Stimulated activated naive CD8-positive, alpha-beta T cell treated with anti-CD3 and anti-CD28 coated beads, Interleukin-15, amount 100 ng/mL, for 72 hours (primary cell): ENCODE results near the gene PM20D1.
"Not testable (repeated sequence)": the region's sequence is repeated elsewhere in the genome, so short reads cannot be mapped to it uniquely, and the experiment has no call there.

Source experiments
- ATAC-seq: fragments of 150-1000 bp; cut with Tn5 transposase; 2 replicates; pipeline ENCODE4 v1.10.0; 2021; ENCODE audit warnings: mild to moderate bottlenecking, moderate library complexity
- DNase-seq, 2 donors: peaks; one replicate each; pipeline ENCODE4 v3.0.0; 2021 to 2022
- H3K27ac Mint-ChIP-seq, 2 donors: one replicate each; pipeline ENCODE4 v1.8.0; 2022; ENCODE audit warnings: mild to moderate bottlenecking in 2 of 2, mixed read lengths in 2 of 2, moderate library complexity in 2 of 2
- H3K27me3 Mint-ChIP-seq: one replicate; pipeline ENCODE4 v1.8.0; 2022; ENCODE audit warnings: mixed read lengths
- H3K4me1 Mint-ChIP-seq: one replicate; pipeline ENCODE4 v1.8.0; 2022; ENCODE audit warnings: mild to moderate bottlenecking, mixed read lengths
- H3K4me3 Mint-ChIP-seq, 2 donors: one replicate each; pipeline ENCODE4 v1.8.0; 2022; ENCODE audit warnings: mild to moderate bottlenecking in 2 of 2, mixed read lengths in 2 of 2, moderate library complexity in 1 of 2
- H3K9me3 Mint-ChIP-seq, 2 donors: one replicate each; pipeline ENCODE4 v1.8.0; 2022; ENCODE audit warnings: mixed read lengths in 2 of 2

PM20D1 gene

GRCh38 chr1:205849619-205850355 lies at the start of gene PM20D1:
Gene PM20D1, minus strand, starts transcription at chr1:205850132. Its CDS starts 60 bp downstream, at chr1:205850072.
- Mint-ChIP-seq H3K4me3 (peak within 1 kb of the TSS; percentile 93), H3K4me1 (peaks cover 29% of the 10 kb centered on the region), H3K27ac (peak within 1 kb of the TSS; percentile 54 to 94), H3K27me3 (no peaks in the 10 kb centered on the region), H3K9me3 (no peaks in the 10 kb centered on the region)
- DNase-seq (peak; percentile 72 to 90), ATAC-seq (peak; percentile 99)

GRCh38 chr1:205896351-205896750 lies 46.4 kb upstream of the PM20D1 start:
- no peaks in the 10 kb centered on the region for H3K4me1 Mint-ChIP-seq
- DNase-seq: no peak
- H3K4me3 Mint-ChIP-seq: no peak overlapping the region
- no peak for ATAC-seq
- peaks cover 13% of the 10 kb centered on the region for H3K27me3 Mint-ChIP-seq
- H3K9me3 Mint-ChIP-seq: peaks cover 8 to 41% of the 10 kb centered on the region in 2 donors
- H3K27ac Mint-ChIP-seq: no peak overlapping the region

- peaks cover 21 to 42% of the 10 kb centered on the region in 2 donors for H3K9me3 Mint-ChIP-seq
- H3K4me3 Mint-ChIP-seq, ATAC-seq, H3K27ac Mint-ChIP-seq, H3K27me3 Mint-ChIP-seq, H3K4me1 Mint-ChIP-seq, DNase-seq: not testable (repeated sequence)
Measured at GRCh38 chr1:205894119-205894518, 44.2 kb upstream of the PM20D1 start.

GRCh38 chr1:205892175-205892574 lies 42.2 kb upstream of the PM20D1 start:
- not testable (repeated sequence) for DNase-seq, H3K4me3 Mint-ChIP-seq, H3K4me1 Mint-ChIP-seq, H3K27ac Mint-ChIP-seq, H3K27me3 Mint-ChIP-seq, ATAC-seq
- peaks cover 24 to 32% of the 10 kb centered on the region in 2 donors for H3K9me3 Mint-ChIP-seq

GRCh38 chr1:205891481-205891880 lies 41.5 kb upstream of the PM20D1 start:
- H3K9me3 Mint-ChIP-seq: peaks cover 21 to 25% of the 10 kb centered on the region in 2 donors
- not testable (repeated sequence) for H3K4me1 Mint-ChIP-seq, H3K27me3 Mint-ChIP-seq, DNase-seq, H3K4me3 Mint-ChIP-seq, ATAC-seq, H3K27ac Mint-ChIP-seq

GRCh38 chr1:205890631-205891030 lies 40.7 kb upstream of the PM20D1 start:
- not testable (repeated sequence) for ATAC-seq, DNase-seq, H3K27me3 Mint-ChIP-seq, H3K27ac Mint-ChIP-seq, H3K4me1 Mint-ChIP-seq, H3K4me3 Mint-ChIP-seq
- peaks cover 16 to 17% of the 10 kb centered on the region in 2 donors for H3K9me3 Mint-ChIP-seq

GRCh38 chr1:205889706-205890105 lies 39.8 kb upstream of the PM20D1 start:
- not testable (repeated sequence) for H3K4me3 Mint-ChIP-seq, H3K27me3 Mint-ChIP-seq, ATAC-seq, DNase-seq, H3K4me1 Mint-ChIP-seq, H3K27ac Mint-ChIP-seq
- H3K9me3 Mint-ChIP-seq: peaks cover 16% of the 10 kb centered on the region in 2 donors

- ATAC-seq, H3K4me1 Mint-ChIP-seq, H3K27ac Mint-ChIP-seq, H3K27me3 Mint-ChIP-seq, H3K4me3 Mint-ChIP-seq, DNase-seq: not testable (repeated sequence)
- H3K9me3 Mint-ChIP-seq: peaks cover 16% of the 10 kb centered on the region in 2 donors
Measured at GRCh38 chr1:205889006-205889405, 39.1 kb upstream of the PM20D1 start.

- ATAC-seq (no peak), DNase-seq (no peak)
- H3K27ac Mint-ChIP-seq: no peak overlapping the region
- H3K4me3 Mint-ChIP-seq: no peak overlapping the region
- peaks cover 5 to 15% of the 10 kb centered on the region in 2 donors for H3K9me3 Mint-ChIP-seq
- H3K4me1 Mint-ChIP-seq: peaks cover 1% of the 10 kb centered on the region
- no peaks in the 10 kb centered on the region for H3K27me3 Mint-ChIP-seq
Measured at GRCh38 chr1:205883792-205884191, 33.9 kb upstream of the PM20D1 start.

- H3K27ac Mint-ChIP-seq: no peak overlapping the region
- H3K27me3 Mint-ChIP-seq: no peaks in the 10 kb centered on the region
- H3K9me3 Mint-ChIP-seq: peaks cover 15 to 23% of the 10 kb centered on the region in 2 donors
- no peak for DNase-seq
- no peaks in the 10 kb centered on the region for H3K4me1 Mint-ChIP-seq
- no peak overlapping the region for H3K4me3 Mint-ChIP-seq
- no peak for ATAC-seq
Measured at GRCh38 chr1:205880923-205881322, 31.0 kb upstream of the PM20D1 start.

GRCh38 chr1:205879974-205880373 lies 30.0 kb upstream of the PM20D1 start:
- no peak for DNase-seq
- H3K9me3 Mint-ChIP-seq: peaks cover 15 to 23% of the 10 kb centered on the region in 2 donors
- ATAC-seq: no peak
- no peak overlapping the region for H3K4me3 Mint-ChIP-seq
- no peak overlapping the region for H3K27ac Mint-ChIP-seq
- no peaks in the 10 kb centered on the region for H3K27me3 Mint-ChIP-seq
- H3K4me1 Mint-ChIP-seq: no peaks in the 10 kb centered on the region

GRCh38 chr1:205878026-205878425 lies 28.1 kb upstream of the PM20D1 start:
- Mint-ChIP-seq H3K4me3 (no peak overlapping the region), H3K9me3 (peaks cover 15 to 23% of the 10 kb centered on the region in 2 donors), H3K27ac (no peak overlapping the region), H3K27me3 (no peaks in the 10 kb centered on the region), H3K4me1 (no peaks in the 10 kb centered on the region)
- ATAC-seq (no peak), DNase-seq (no peak)

GRCh38 chr1:205873148-205873547 lies 23.2 kb upstream of the PM20D1 start:
- not testable (repeated sequence) for H3K4me3 Mint-ChIP-seq, H3K4me1 Mint-ChIP-seq, DNase-seq, ATAC-seq, H3K27ac Mint-ChIP-seq, H3K9me3 Mint-ChIP-seq, H3K27me3 Mint-ChIP-seq

GRCh38 chr1:205870236-205870635 lies 20.3 kb upstream of the PM20D1 start:
- DNase-seq: no peak
- H3K4me1 Mint-ChIP-seq: no peaks in the 10 kb centered on the region
- H3K27me3 Mint-ChIP-seq: no peaks in the 10 kb centered on the region
- H3K9me3 Mint-ChIP-seq: no peaks in the 10 kb centered on the region
- no peak for ATAC-seq
- no peak overlapping the region for H3K27ac Mint-ChIP-seq
- H3K4me3 Mint-ChIP-seq: no peak overlapping the region

GRCh38 chr1:205861540-205861939 lies 11.6 kb upstream of the PM20D1 start:
- ATAC-seq: no peak
- Mint-ChIP-seq H3K4me1 (peaks cover 5% of the 10 kb centered on the region), H3K27ac (no peak overlapping the region), H3K9me3 (peaks cover 3 to 6% of the 10 kb centered on the region in 2 donors), H3K4me3 (no peak overlapping the region), H3K27me3 (no peaks in the 10 kb centered on the region)
- DNase-seq: no peak

GRCh38 chr1:205858141-205858961 lies 8.4 kb upstream of the PM20D1 start:
- Mint-ChIP-seq H3K4me3 (peak overlapping the region in 1 of 2 donors; percentile 4), H3K27ac (no peak overlapping the region)
- ATAC-seq: no peak

More at GRCh38 chr1:205858141-205858961, 8.4 kb upstream of the PM20D1 start:
- Mint-ChIP-seq H3K9me3 (peaks cover 12 to 18% of the 10 kb centered on the region in 2 donors), H3K4me1 (peaks cover 5% of the 10 kb centered on the region), H3K27me3 (no peaks in the 10 kb centered on the region)
- DNase-seq: no peak
